Astrocyte (in vitro differentiated cells and primary cell): Measurements from ENCODE around the gene SRM. TPM values are rescaled to one million over a fixed set of nuclear protein-coding genes. Genes with fewer than 3 reads are reported as not detected.
A peak's percentile ranks its signal among the peaks of the same experiment; 100 is the strongest.

Experiments used
- DNase-seq: peaks from one replicate; pipeline ENCODE4 v3.0.0-alpha.2; 2010; ENCODE audit warnings: low read depth
- FAIRE-seq: peaks from 2 replicates; lab custom pipeline; 2011; peaks lifted over from hg19 to GRCh38; lab: Jason Lieb, UNC
- H2AFZ ChIP-seq: 2 replicates; pipeline ENCODE4 v1.6.0; 2012; ENCODE audit warnings: low read depth, low read length, inconsistent platforms
- H3K27ac ChIP-seq: 2 replicates; pipeline ENCODE4 v1.5.1; 2011; ENCODE audit warnings: low read depth, low read length, inconsistent platforms
- H3K27me3 ChIP-seq: 2 replicates; pipeline ENCODE4 v1.6.0; 2011; ENCODE audit warnings: low read length, inconsistent platforms; ENCODE audit not compliant: insufficient read depth
- H3K36me3 ChIP-seq: 2 replicates; pipeline ENCODE4 v1.5.1; 2011; ENCODE audit warnings: low read length, inconsistent platforms; ENCODE audit not compliant: insufficient read depth
- H3K4me1 ChIP-seq: 2 replicates; pipeline ENCODE4 v1.5.1; 2011; ENCODE audit warnings: low read length, inconsistent platforms; ENCODE audit not compliant: insufficient read depth
- H3K4me2 ChIP-seq: 2 replicates; pipeline ENCODE4 v1.6.0; 2012; ENCODE audit warnings: low read length, inconsistent platforms
- H3K4me3 ChIP-seq: 2 replicates; pipeline ENCODE4 v1.5.1; 2011; ENCODE audit warnings: low read depth, mild to moderate bottlenecking, low read length, inconsistent platforms; ENCODE audit not compliant: insufficient read depth
- H3K79me2 ChIP-seq: 2 replicates; pipeline ENCODE4 v1.6.0; 2012; ENCODE audit warnings: mild to moderate bottlenecking, low read length, inconsistent platforms; ENCODE audit not compliant: insufficient read depth
- H3K9ac ChIP-seq: 2 replicates; pipeline ENCODE4 v1.6.0; 2012; ENCODE audit warnings: mild to moderate bottlenecking, low read length, inconsistent platforms
- H3K9me3 ChIP-seq: 2 replicates; pipeline ENCODE4 v1.5.1; 2012; ENCODE audit warnings: low read depth, mild to moderate bottlenecking, low read length, inconsistent platforms; ENCODE audit not compliant: insufficient read depth
- H4K20me1 ChIP-seq: 2 replicates; pipeline ENCODE4 v1.6.0; 2012; ENCODE audit warnings: low read length, inconsistent platforms; ENCODE audit not compliant: insufficient read depth
- H3K27ac Mint-ChIP-seq: one replicate; pipeline ENCODE4 v1.8.0; 2021; ENCODE audit warnings: mild to moderate bottlenecking, mixed read lengths; ENCODE audit not compliant: unreplicated experiment
- H3K27me3 Mint-ChIP-seq: one replicate; pipeline ENCODE4 v1.8.0; 2021; ENCODE audit warnings: low read depth, mixed read lengths; ENCODE audit not compliant: unreplicated experiment
- H3K36me3 Mint-ChIP-seq: one replicate; pipeline ENCODE4 v1.8.0; 2021; ENCODE audit warnings: low read depth, mixed read lengths; ENCODE audit not compliant: unreplicated experiment
- H3K4me1 Mint-ChIP-seq: one replicate; pipeline ENCODE4 v1.8.0; 2021; ENCODE audit warnings: low read depth, mixed read lengths; ENCODE audit not compliant: unreplicated experiment
- H3K4me3 Mint-ChIP-seq: one replicate; pipeline ENCODE4 v1.8.0; 2021; ENCODE audit warnings: mild to moderate bottlenecking, moderate library complexity, mixed read lengths; ENCODE audit not compliant: unreplicated experiment
- H3K9me3 Mint-ChIP-seq: one replicate; pipeline ENCODE4 v1.8.0; 2021; ENCODE audit warnings: mild to moderate bottlenecking, mixed read lengths; ENCODE audit not compliant: unreplicated experiment
- CTCF ChIP-seq: IDR thresholded peaks from 2 replicates; pipeline ENCODE4 v1.5.1; 2011; ENCODE audit warnings: low read depth, mild to moderate bottlenecking, inconsistent platforms, low read length, moderate library complexity; ENCODE audit not compliant: insufficient read depth
- EZH2 ChIP-seq: IDR thresholded peaks from 2 replicates; pipeline ENCODE4 v1.6.1; 2012; ENCODE audit warnings: mild to moderate bottlenecking, low read length, inconsistent platforms; ENCODE audit not compliant: insufficient read depth
- total RNA-seq: library from RNA; stranded (reverse); gene quantifications from 2 replicates; pipeline ENCODE4 v1.2.1, GENCODE V29; 2021

The SRM gene
- total RNA-seq, 1 donor from 2014 or later = 225 TPM

- H3K4me1 Mint-ChIP-seq = peaks cover 4% of the 10 kb centered on the region
- H3K4me3 Mint-ChIP-seq = no peak overlapping the region
- H3K9me3 Mint-ChIP-seq = no peaks in the 10 kb centered on the region
- Histone ChIP-seq H3K36me3 (peaks cover 51% of the 10 kb centered on the region), H3K4me2 (no peak overlapping the region), H3K9me3 (no peaks in the 10 kb centered on the region), H3K27me3 (no peaks in the 10 kb centered on the region), H3K27ac (no peak overlapping the region), H4K20me1 (peaks cover 48% of the 10 kb centered on the region), H2AFZ (no peak overlapping the region), H3K4me3 (no peak overlapping the region), H3K79me2 (peaks cover 8% of the 10 kb centered on the region), H3K4me1 (no peaks in the 10 kb centered on the region), H3K9ac (no peak overlapping the region)
- H3K27ac Mint-ChIP-seq = no peak overlapping the region
- DNase-seq (no peak), FAIRE-seq (no peak)
- TF ChIP-seq EZH2 (no peak), CTCF (no peak)
- peaks cover 21% of the 10 kb centered on the region for H3K36me3 Mint-ChIP-seq
- H3K27me3 Mint-ChIP-seq = no peaks in the 10 kb centered on the region
Observed at GRCh38 chr1:11027316-11027715, 32.5 kb downstream of the SRM start.

- H3K4me1 Mint-ChIP-seq = peaks cover 4% of the 10 kb centered on the region
- no peak overlapping the region for H2AFZ ChIP-seq
- no peaks in the 10 kb centered on the region for H3K27me3 Mint-ChIP-seq
- peaks cover 55% of the 10 kb centered on the region for H3K36me3 ChIP-seq
- no peak overlapping the region for H3K27ac ChIP-seq
- H3K9me3 ChIP-seq = no peaks in the 10 kb centered on the region
- H3K27me3 ChIP-seq = no peaks in the 10 kb centered on the region
- H3K4me1 ChIP-seq = no peaks in the 10 kb centered on the region
- TF ChIP-seq EZH2 = no peak
- TF ChIP-seq CTCF = no peak
- H3K9me3 Mint-ChIP-seq = no peaks in the 10 kb centered on the region
- peaks cover 12% of the 10 kb centered on the region for H3K79me2 ChIP-seq
- H3K9ac ChIP-seq = no peak overlapping the region
- DNase-seq = no peak
- H4K20me1 ChIP-seq = peaks cover 52% of the 10 kb centered on the region
- H3K4me3 Mint-ChIP-seq = no peak overlapping the region
- H3K36me3 Mint-ChIP-seq = peaks cover 25% of the 10 kb centered on the region
- H3K27ac Mint-ChIP-seq = no peak overlapping the region
- H3K4me3 ChIP-seq = no peak overlapping the region
- no peak overlapping the region for H3K4me2 ChIP-seq
- no peak for FAIRE-seq
Observed at GRCh38 chr1:11026903-11027302, 32.9 kb downstream of the SRM start.

- Histone ChIP-seq H3K36me3 (peaks cover 60% of the 10 kb centered on the region), H3K27ac (no peak overlapping the region), H4K20me1 (peaks cover 60% of the 10 kb centered on the region), H3K27me3 (no peaks in the 10 kb centered on the region), H3K9me3 (no peaks in the 10 kb centered on the region), H3K9ac (no peak overlapping the region), H3K4me2 (no peak overlapping the region), H2AFZ (no peak overlapping the region), H3K79me2 (peaks cover 17% of the 10 kb centered on the region), H3K4me1 (no peaks in the 10 kb centered on the region), H3K4me3 (no peak overlapping the region)
- H3K4me3 Mint-ChIP-seq = no peak overlapping the region
- TF ChIP-seq EZH2 (no peak), CTCF (no peak)
- H3K9me3 Mint-ChIP-seq = no peaks in the 10 kb centered on the region
- no peak for FAIRE-seq
- H3K4me1 Mint-ChIP-seq = peaks cover 4% of the 10 kb centered on the region
- DNase-seq = no peak
- H3K27ac Mint-ChIP-seq = peak overlapping the region; percentile 41
- peaks cover 26% of the 10 kb centered on the region for H3K36me3 Mint-ChIP-seq
- no peaks in the 10 kb centered on the region for H3K27me3 Mint-ChIP-seq
Observed at GRCh38 chr1:11026052-11026451, 33.8 kb downstream of the SRM start.
